ENCODE measurements around the gene FCAR.
"Not testable (repeated sequence)": the region's sequence is repeated elsewhere in the genome, so short reads cannot be mapped to it uniquely, and the experiment has no call there.

Gene FCAR
- 0 to 1.2 (median 0.26) reads per million in 3 donors for total RNA-seq

- Histone ChIP-seq H3K27ac (ENCODE audit: insufficient read depth, low read length, poor library complexity, severe bottlenecking) (no peak within 1 kb of the TSS), H3K36me3 (ENCODE audit: control insufficient read depth, insufficient read depth, low read length) (no peaks in the 10 kb centered on the region), H3K4me1 (ENCODE audit: control insufficient read depth, insufficient read depth, low read length, poor library complexity, severe bottlenecking) (no peaks in the 10 kb centered on the region), H3K9me3 (ENCODE audit: control insufficient read depth, low read length) (no peaks in the 10 kb centered on the region), H3K4me3 (ENCODE audit: insufficient read depth, low read depth, low read length, poor library complexity, severe bottlenecking) (no peak within 1 kb of the TSS), H3K27me3 (replicated peaks; ENCODE audit: control insufficient read depth, insufficient read depth, low read length, poor library complexity, severe bottlenecking) (no peaks in the 10 kb centered on the region)
- DNase-seq, result no peak
Measured at GRCh38 chr19:54873990-54874389, at the start of gene FCAR. TSS of gene FCAR (plus strand) at chr19:54874235. CDS start at chr19:54874290, 55 bp downstream.

GRCh38 chr19:54824416-54824815 lies 49.6 kb upstream of the FCAR start:
- not testable (repeated sequence) for DNase-seq

GRCh38 chr19:54825326-54825725 lies 48.7 kb upstream of the FCAR start:
- not testable (repeated sequence) for H3K4me1 ChIP-seq (ENCODE audit: control insufficient read depth, insufficient read depth, low read length, poor library complexity, severe bottlenecking); H3K9me3 ChIP-seq (ENCODE audit: control insufficient read depth, low read length); H3K36me3 ChIP-seq (ENCODE audit: control insufficient read depth, insufficient read depth, low read length); H3K27me3 ChIP-seq (replicated peaks; ENCODE audit: control insufficient read depth, insufficient read depth, low read length, poor library complexity, severe bottlenecking); H3K27ac ChIP-seq (ENCODE audit: insufficient read depth, low read length, poor library complexity, severe bottlenecking); H3K4me3 ChIP-seq (ENCODE audit: insufficient read depth, low read depth, low read length, poor library complexity, severe bottlenecking); DNase-seq

More at GRCh38 chr19:54824416-54824815, 49.6 kb upstream of the FCAR start:
- not testable (repeated sequence) for H3K4me1 ChIP-seq (ENCODE audit: control insufficient read depth, insufficient read depth, low read length, poor library complexity, severe bottlenecking); H3K27ac ChIP-seq (ENCODE audit: insufficient read depth, low read length, poor library complexity, severe bottlenecking); H3K9me3 ChIP-seq (ENCODE audit: control insufficient read depth, low read length); H3K36me3 ChIP-seq (ENCODE audit: control insufficient read depth, insufficient read depth, low read length); H3K4me3 ChIP-seq (ENCODE audit: insufficient read depth, low read depth, low read length, poor library complexity, severe bottlenecking); H3K27me3 ChIP-seq (replicated peaks; ENCODE audit: control insufficient read depth, insufficient read depth, low read length, poor library complexity, severe bottlenecking)

GRCh38 chr19:54828064-54828463 lies 46.0 kb upstream of the FCAR start:
- not testable (repeated sequence) for H3K4me1 ChIP-seq (ENCODE audit: control insufficient read depth, insufficient read depth, low read length, poor library complexity, severe bottlenecking); H3K36me3 ChIP-seq (ENCODE audit: control insufficient read depth, insufficient read depth, low read length); H3K27me3 ChIP-seq (replicated peaks; ENCODE audit: control insufficient read depth, insufficient read depth, low read length, poor library complexity, severe bottlenecking); H3K27ac ChIP-seq (ENCODE audit: insufficient read depth, low read length, poor library complexity, severe bottlenecking); H3K4me3 ChIP-seq (ENCODE audit: insufficient read depth, low read depth, low read length, poor library complexity, severe bottlenecking); H3K9me3 ChIP-seq (ENCODE audit: control insufficient read depth, low read length); DNase-seq

GRCh38 chr19:54832496-54832895 lies 41.5 kb upstream of the FCAR start, which contains the start of gene KIR2DS4:
TSS of gene KIR2DS4 (plus strand) at chr19:54832676.
- not testable (repeated sequence) for DNase-seq; H3K4me3 ChIP-seq (ENCODE audit: insufficient read depth, low read depth, low read length, poor library complexity, severe bottlenecking); H3K27me3 ChIP-seq (replicated peaks; ENCODE audit: control insufficient read depth, insufficient read depth, low read length, poor library complexity, severe bottlenecking); H3K36me3 ChIP-seq (ENCODE audit: control insufficient read depth, insufficient read depth, low read length); H3K4me1 ChIP-seq (ENCODE audit: control insufficient read depth, insufficient read depth, low read length, poor library complexity, severe bottlenecking); H3K27ac ChIP-seq (ENCODE audit: insufficient read depth, low read length, poor library complexity, severe bottlenecking); H3K9me3 ChIP-seq (ENCODE audit: control insufficient read depth, low read length)

GRCh38 chr19:54835126-54835525 lies 38.9 kb upstream of the FCAR start:
- H3K9me3 ChIP-seq (ENCODE audit: control insufficient read depth, low read length); H3K27ac ChIP-seq (ENCODE audit: insufficient read depth, low read length, poor library complexity, severe bottlenecking); H3K36me3 ChIP-seq (ENCODE audit: control insufficient read depth, insufficient read depth, low read length); H3K27me3 ChIP-seq (replicated peaks; ENCODE audit: control insufficient read depth, insufficient read depth, low read length, poor library complexity, severe bottlenecking); DNase-seq; H3K4me1 ChIP-seq (ENCODE audit: control insufficient read depth, insufficient read depth, low read length, poor library complexity, severe bottlenecking); H3K4me3 ChIP-seq (ENCODE audit: insufficient read depth, low read depth, low read length, poor library complexity, severe bottlenecking): not testable (repeated sequence)

- H3K4me1 ChIP-seq (ENCODE audit: control insufficient read depth, insufficient read depth, low read length, poor library complexity, severe bottlenecking); H3K4me3 ChIP-seq (ENCODE audit: insufficient read depth, low read depth, low read length, poor library complexity, severe bottlenecking); H3K36me3 ChIP-seq (ENCODE audit: control insufficient read depth, insufficient read depth, low read length); DNase-seq; H3K27me3 ChIP-seq (replicated peaks; ENCODE audit: control insufficient read depth, insufficient read depth, low read length, poor library complexity, severe bottlenecking); H3K27ac ChIP-seq (ENCODE audit: insufficient read depth, low read length, poor library complexity, severe bottlenecking); H3K9me3 ChIP-seq (ENCODE audit: control insufficient read depth, low read length): not testable (repeated sequence)
Measured at GRCh38 chr19:54837522-54837921, 36.5 kb upstream of the FCAR start.

GRCh38 chr19:54843171-54843570 lies 30.9 kb upstream of the FCAR start:
- not testable (repeated sequence) for DNase-seq; H3K36me3 ChIP-seq (ENCODE audit: control insufficient read depth, insufficient read depth, low read length); H3K27me3 ChIP-seq (replicated peaks; ENCODE audit: control insufficient read depth, insufficient read depth, low read length, poor library complexity, severe bottlenecking); H3K9me3 ChIP-seq (ENCODE audit: control insufficient read depth, low read length); H3K4me1 ChIP-seq (ENCODE audit: control insufficient read depth, insufficient read depth, low read length, poor library complexity, severe bottlenecking); H3K4me3 ChIP-seq (ENCODE audit: insufficient read depth, low read depth, low read length, poor library complexity, severe bottlenecking); H3K27ac ChIP-seq (ENCODE audit: insufficient read depth, low read length, poor library complexity, severe bottlenecking)

GRCh38 chr19:54850061-54850640 lies 23.9 kb upstream of the FCAR start, which contains the start of gene KIR3DL2:
TSS of gene KIR3DL2 (plus strand) at chr19:54850443. CDS start at chr19:54850476, 33 bp downstream.
- not testable (repeated sequence) for DNase-seq; H3K27me3 ChIP-seq (replicated peaks; ENCODE audit: control insufficient read depth, insufficient read depth, low read length, poor library complexity, severe bottlenecking); H3K27ac ChIP-seq (ENCODE audit: insufficient read depth, low read length, poor library complexity, severe bottlenecking); H3K4me3 ChIP-seq (ENCODE audit: insufficient read depth, low read depth, low read length, poor library complexity, severe bottlenecking); H3K9me3 ChIP-seq (ENCODE audit: control insufficient read depth, low read length); H3K36me3 ChIP-seq (ENCODE audit: control insufficient read depth, insufficient read depth, low read length); H3K4me1 ChIP-seq (ENCODE audit: control insufficient read depth, insufficient read depth, low read length, poor library complexity, severe bottlenecking)

- no peaks in the 10 kb centered on the region for H3K27me3 ChIP-seq (replicated peaks; ENCODE audit: control insufficient read depth, insufficient read depth, low read length, poor library complexity, severe bottlenecking)
- no peaks in the 10 kb centered on the region for H3K9me3 ChIP-seq (ENCODE audit: control insufficient read depth, low read length)
- no peaks in the 10 kb centered on the region for H3K36me3 ChIP-seq (ENCODE audit: control insufficient read depth, insufficient read depth, low read length)
- no peak overlapping the region for H3K27ac ChIP-seq (ENCODE audit: insufficient read depth, low read length, poor library complexity, severe bottlenecking)
- DNase-seq, result no peak
- no peak overlapping the region for H3K4me3 ChIP-seq (ENCODE audit: insufficient read depth, low read depth, low read length, poor library complexity, severe bottlenecking)
- H3K4me1 ChIP-seq (ENCODE audit: control insufficient read depth, insufficient read depth, low read length, poor library complexity, severe bottlenecking), result no peaks in the 10 kb centered on the region
Measured at GRCh38 chr19:54850930-54851329, 23.1 kb upstream of the FCAR start.
